ENCODE data around the gene C3AR1. TPM values are rescaled to one million over a fixed set of nuclear protein-coding genes. Genes with fewer than 3 reads are reported as not detected.
"Not testable (repeated sequence)": the region's sequence is repeated elsewhere in the genome, so short reads cannot be mapped to it uniquely, and the experiment has no call there.

C3AR1 gene
- total RNA-seq, 2 donors from 2014 or later: 21.2 to 25.5 TPM

DNA sequence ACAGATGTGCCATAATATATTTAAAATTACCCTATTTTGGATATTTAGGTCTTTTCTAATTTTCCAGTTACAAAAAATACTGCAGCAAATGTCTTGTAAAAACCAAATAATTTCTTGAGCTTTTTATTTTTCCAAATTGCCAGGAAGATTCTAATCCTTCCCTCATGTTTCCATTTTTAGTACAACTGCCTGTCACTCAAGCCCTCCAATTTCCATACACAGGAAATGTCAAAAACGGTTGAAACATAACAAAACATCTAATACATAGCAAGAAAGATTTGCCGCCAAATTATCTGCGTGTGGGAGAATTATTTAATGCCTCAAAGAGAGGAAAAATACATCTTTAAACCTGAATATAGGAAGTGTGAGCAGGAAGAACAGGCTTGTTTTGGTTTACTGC is 36.0 kb downstream of the C3AR1 start:
- H3K27ac ChIP-seq: no peak overlapping the region
- TF ChIP-seq, protein P1, sequence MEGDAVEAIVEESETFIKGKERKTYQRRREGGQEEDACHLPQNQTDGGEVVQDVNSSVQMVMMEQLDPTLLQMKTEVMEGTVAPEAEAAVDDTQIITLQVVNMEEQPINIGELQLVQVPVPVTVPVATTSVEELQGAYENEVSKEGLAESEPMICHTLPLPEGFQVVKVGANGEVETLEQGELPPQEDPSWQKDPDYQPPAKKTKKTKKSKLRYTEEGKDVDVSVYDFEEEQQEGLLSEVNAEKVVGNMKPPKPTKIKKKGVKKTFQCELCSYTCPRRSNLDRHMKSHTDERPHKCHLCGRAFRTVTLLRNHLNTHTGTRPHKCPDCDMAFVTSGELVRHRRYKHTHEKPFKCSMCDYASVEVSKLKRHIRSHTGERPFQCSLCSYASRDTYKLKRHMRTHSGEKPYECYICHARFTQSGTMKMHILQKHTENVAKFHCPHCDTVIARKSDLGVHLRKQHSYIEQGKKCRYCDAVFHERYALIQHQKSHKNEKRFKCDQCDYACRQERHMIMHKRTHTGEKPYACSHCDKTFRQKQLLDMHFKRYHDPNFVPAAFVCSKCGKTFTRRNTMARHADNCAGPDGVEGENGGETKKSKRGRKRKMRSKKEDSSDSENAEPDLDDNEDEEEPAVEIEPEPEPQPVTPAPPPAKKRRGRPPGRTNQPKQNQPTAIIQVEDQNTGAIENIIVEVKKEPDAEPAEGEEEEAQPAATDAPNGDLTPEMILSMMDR (IDR thresholded peaks at IDR 0.05): no peak
- no peaks in the 10 kb centered on the region for H3K27me3 ChIP-seq (replicated peaks; ENCODE audit: insufficient read depth)
- DNase-seq (ENCODE audit: low spot score) (no peak), ATAC-seq (ENCODE audit: insufficient number of reproducible peaks, low FRiP score, low read depth) (no peak)
- H3K36me3 ChIP-seq: no peaks in the 10 kb centered on the region
- H3K9me3 ChIP-seq: no peaks in the 10 kb centered on the region
- peaks cover 13 to 29% of the 10 kb centered on the region in 2 donors for H3K4me1 ChIP-seq (ENCODE audit: control insufficient read depth in 1 of 2, low read depth in 2 of 2)
- no peak overlapping the region for H3K4me3 ChIP-seq

DNA sequence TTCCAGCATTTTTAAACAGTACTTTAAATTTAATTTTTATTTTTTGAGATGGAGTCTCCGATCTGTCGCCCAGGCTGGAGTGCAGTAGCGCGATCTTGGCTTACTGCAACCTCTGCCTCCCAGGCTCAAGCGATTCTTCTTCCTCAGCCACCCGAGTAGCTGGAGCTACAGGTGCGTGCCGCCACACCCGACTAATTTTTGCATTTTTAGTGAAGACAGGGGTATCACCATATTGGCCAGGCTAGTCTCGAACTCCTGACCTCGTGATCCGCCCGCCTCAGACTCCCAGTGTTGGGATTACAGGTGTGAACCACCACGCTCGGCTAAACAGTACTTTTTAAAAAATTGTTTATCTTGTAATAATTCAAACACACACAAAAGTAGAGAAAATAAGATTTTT is 37.9 kb downstream of the C3AR1 start:
- Histone ChIP-seq H3K4me1 (ENCODE audit: control insufficient read depth in 1 of 2, low read depth in 2 of 2) (peaks cover 3 to 14% of the 10 kb centered on the region in 2 donors), H3K9me3 (no peaks in the 10 kb centered on the region), H3K4me3 (no peak overlapping the region), H3K27ac (no peak overlapping the region), H3K27me3 (replicated peaks; ENCODE audit: insufficient read depth) (no peaks in the 10 kb centered on the region), H3K36me3 (no peaks in the 10 kb centered on the region)
- TF ChIP-seq, protein P1 (IDR thresholded peaks at IDR 0.05): no peak
- DNase-seq (ENCODE audit: low spot score) (no peak), ATAC-seq (ENCODE audit: insufficient number of reproducible peaks, low FRiP score, low read depth) (no peak)

DNA sequence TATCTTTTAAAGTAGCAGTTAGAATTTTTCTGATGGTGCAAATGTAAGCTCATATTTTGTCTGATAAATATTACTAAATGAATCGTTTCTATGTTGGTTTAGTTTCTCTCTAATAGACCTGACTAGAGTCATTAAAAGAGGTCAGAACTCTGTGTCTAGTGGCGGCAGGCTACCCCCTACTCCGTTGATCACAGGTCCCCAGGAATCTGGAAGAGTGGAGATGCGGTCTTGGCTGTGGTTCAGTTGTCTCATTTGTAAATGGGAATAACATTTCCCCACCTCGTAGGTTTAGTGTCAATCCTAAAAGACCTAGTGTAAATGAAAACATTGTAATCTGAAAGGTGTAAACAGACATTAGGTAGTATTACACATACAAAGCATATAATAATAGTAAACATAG is 38.3 kb downstream of the C3AR1 start:
- TF ChIP-seq, protein P1 (IDR thresholded peaks at IDR 0.05): no peak
- Histone ChIP-seq H3K9me3 (no peaks in the 10 kb centered on the region), H3K4me3 (peak overlapping the region; percentile 93), H3K27ac (peak overlapping the region in 1 of 2 donors; percentile 100), H3K27me3 (replicated peaks; ENCODE audit: insufficient read depth) (no peaks in the 10 kb centered on the region), H3K36me3 (no peaks in the 10 kb centered on the region), H3K4me1 (ENCODE audit: control insufficient read depth in 1 of 2, low read depth in 2 of 2) (peaks cover 3 to 14% of the 10 kb centered on the region in 2 donors)
- DNase-seq (ENCODE audit: low spot score): no peak
- no peak for ATAC-seq (ENCODE audit: insufficient number of reproducible peaks, low FRiP score, low read depth)

DNA sequence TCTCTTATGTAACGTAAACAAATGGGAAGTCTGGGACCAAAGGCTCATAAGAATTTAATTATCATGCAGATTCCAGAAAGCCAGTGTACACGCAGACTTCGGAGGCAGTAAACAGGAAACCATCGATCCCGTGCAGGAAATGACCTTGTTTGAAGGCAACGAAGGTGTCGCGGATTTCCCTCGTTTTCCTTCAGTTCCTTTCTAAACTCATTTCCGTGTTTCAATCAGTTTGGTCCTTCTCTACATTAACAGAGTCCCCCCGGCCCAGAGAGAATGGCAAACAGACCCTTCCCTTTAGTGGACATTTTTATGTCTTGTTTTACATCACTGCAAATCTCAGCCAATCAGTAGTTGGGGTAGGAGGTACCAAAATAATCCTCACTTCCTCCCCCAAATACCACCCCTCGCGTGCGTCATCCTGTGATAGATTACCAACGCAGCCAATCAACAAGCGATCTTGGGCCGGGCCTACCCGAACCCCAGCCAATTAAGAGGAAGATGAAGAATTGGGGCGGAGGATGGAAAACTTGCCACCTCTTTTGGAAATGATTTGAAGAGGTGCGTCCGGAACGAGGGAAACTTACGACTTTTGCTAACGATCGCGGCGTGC is 39.8 kb downstream of the C3AR1 start:
- H3K36me3 ChIP-seq: no peaks in the 10 kb centered on the region
- peak overlapping the region; percentile 93 for H3K4me3 ChIP-seq
- peak; percentile 100 for ATAC-seq (ENCODE audit: insufficient number of reproducible peaks, low FRiP score, low read depth)
- no peaks in the 10 kb centered on the region for H3K9me3 ChIP-seq
- peaks cover 0 to 8% of the 10 kb centered on the region in 2 donors for H3K4me1 ChIP-seq (ENCODE audit: control insufficient read depth in 1 of 2, low read depth in 2 of 2)
- TF ChIP-seq, protein P1 (IDR thresholded peaks at IDR 0.05): no peak
- H3K27me3 ChIP-seq (replicated peaks; ENCODE audit: insufficient read depth): no peaks in the 10 kb centered on the region
- H3K27ac ChIP-seq: peak overlapping the region; percentile 100
- DNase-seq (ENCODE audit: low spot score): peak; percentile 97

DNA sequence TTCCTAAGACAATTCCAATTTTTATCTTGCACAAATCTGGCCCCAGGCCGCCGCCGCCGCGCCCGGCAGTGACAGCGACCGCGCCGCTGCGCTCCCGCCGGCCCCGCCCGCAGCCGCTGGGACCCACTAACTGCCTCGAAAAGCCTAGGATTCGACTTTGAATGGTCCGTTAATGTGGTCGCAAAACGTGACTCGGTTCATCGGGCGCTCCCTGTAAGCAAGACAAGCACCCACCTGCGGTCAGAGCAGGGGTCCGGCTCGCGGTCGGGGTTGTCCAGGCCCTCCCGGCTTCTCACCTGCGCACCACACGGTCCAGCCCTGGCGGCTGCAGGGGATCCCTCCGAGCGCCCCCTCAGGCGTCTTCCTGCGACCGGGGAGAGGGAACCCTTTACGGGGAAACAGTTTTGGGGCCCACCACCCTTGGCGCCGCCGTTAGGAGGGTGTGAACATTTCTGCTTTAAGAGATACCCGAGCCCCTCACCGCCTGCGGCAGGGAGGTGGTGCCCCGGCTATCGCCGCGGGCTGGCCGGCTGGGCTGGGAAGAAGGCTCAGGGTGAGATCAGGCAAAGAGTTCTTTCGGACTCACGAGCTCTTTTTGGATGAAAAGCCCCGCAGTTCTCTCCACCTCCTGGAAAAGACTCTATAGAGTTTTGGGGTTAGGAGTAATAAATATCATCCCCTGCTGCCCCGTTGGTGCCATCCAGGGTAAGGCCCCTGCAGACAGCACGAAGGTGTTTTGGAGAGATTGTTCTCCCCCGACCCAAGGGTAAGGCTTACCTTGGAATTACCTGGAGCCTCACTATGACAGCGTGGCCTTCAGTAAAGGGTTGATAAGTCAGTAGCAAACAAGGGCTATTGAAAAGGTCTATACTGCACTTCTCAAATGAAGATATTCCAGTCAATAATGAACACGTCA is 47.2 kb downstream of the C3AR1 start:
- Histone ChIP-seq H3K27ac (no peak overlapping the region), H3K27me3 (replicated peaks; ENCODE audit: insufficient read depth) (peaks cover 3% of the 10 kb centered on the region), H3K9me3 (no peaks in the 10 kb centered on the region), H3K4me3 (peak overlapping the region; percentile 69), H3K4me1 (ENCODE audit: control insufficient read depth in 1 of 2, low read depth in 2 of 2) (peaks cover 6 to 14% of the 10 kb centered on the region in 2 donors), H3K36me3 (no peaks in the 10 kb centered on the region)
- TF ChIP-seq, protein P1 (IDR thresholded peaks at IDR 0.05): no peak
- ATAC-seq (ENCODE audit: insufficient number of reproducible peaks, low FRiP score, low read depth): no peak
- DNase-seq (ENCODE audit: low spot score): no peak

DNA sequence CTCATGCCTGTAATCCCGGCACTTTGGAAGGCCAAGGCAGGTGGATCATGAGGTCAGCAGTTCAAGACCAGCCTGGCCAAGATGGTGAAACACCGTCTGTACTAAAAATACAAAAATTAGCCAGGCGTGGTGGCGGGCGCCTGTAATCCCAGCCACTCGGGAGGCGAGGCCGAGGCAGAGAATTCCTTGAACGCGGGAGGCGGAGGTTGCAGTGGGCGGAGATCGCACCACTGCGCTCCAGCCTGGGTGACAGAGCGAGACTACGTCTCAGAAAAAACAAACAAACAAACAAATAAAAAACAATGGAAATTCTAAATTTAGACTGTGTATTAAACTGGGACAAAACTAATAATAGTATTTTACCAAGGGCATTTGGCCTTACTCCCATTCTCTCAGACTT is 47.9 kb downstream of the C3AR1 start:
- not testable (repeated sequence) for H3K36me3 ChIP-seq; H3K9me3 ChIP-seq; DNase-seq (ENCODE audit: low spot score); ATAC-seq (ENCODE audit: insufficient number of reproducible peaks, low FRiP score, low read depth); H3K27me3 ChIP-seq (replicated peaks; ENCODE audit: insufficient read depth)
- Histone ChIP-seq H3K4me3 (peak overlapping the region; percentile 69), H3K4me1 (ENCODE audit: control insufficient read depth in 1 of 2, low read depth in 2 of 2) (peaks cover 6 to 14% of the 10 kb centered on the region in 2 donors), H3K27ac (peak overlapping the region in 1 of 2 donors; percentile 16)
